Measurements from ENCODE around the gene SFMBT2. TPM values are rescaled to one million over a fixed set of nuclear protein-coding genes. Genes with fewer than 3 reads are reported as not detected.
"Not testable (repeated sequence)": the region's sequence is repeated elsewhere in the genome, so short reads cannot be mapped to it uniquely, and the experiment has no call there.

The SFMBT2 gene
- total RNA-seq, 4 donors from 2014 or later = 7.6 to 15.4 (median 10.8) TPM

- WGBS = 92% methylated on average over 2 of the region's 2 CpGs
- intact Hi-C loops (cut with DNase I) = no loop called here
- Histone ChIP-seq H3K4me3 (no peak overlapping the region), H3K27me3 (no peaks in the 10 kb centered on the region), H3K9me3 (no peaks in the 10 kb centered on the region), H3K27ac (replicated peaks in 1 of 4) (no peak overlapping the region), H3K4me1 (peaks cover 20 to 36% (median 30%) of the 10 kb centered on the region in 4 donors), H3K36me3 (no peaks in the 10 kb centered on the region)
- TF ChIP-seq POLR2AphosphoS5 (IDR thresholded peaks at IDR 0.05) = no peak
- TF ChIP-seq CTCF (IDR thresholded peaks at IDR 0.05) = no peak
- no peak for TF ChIP-seq EP300 (IDR thresholded peaks at IDR 0.05)
- no peak for TF ChIP-seq POLR2A (IDR thresholded peaks at IDR 0.05; ENCODE audit: low read depth)
- DNase-seq (ENCODE audit: extremely low spot score) = no peak
Observed at GRCh38 chr10:7316839-7317238, 94.0 kb downstream of the SFMBT2 start.

- no peaks in the 10 kb centered on the region for H3K27me3 ChIP-seq
- peak; percentile 55 for DNase-seq (ENCODE audit: extremely low spot score)
- H3K36me3 ChIP-seq = no peaks in the 10 kb centered on the region
- no peak overlapping the region for H3K4me3 ChIP-seq
- TF ChIP-seq EP300 (IDR thresholded peaks at IDR 0.05) = no peak
- TF ChIP-seq POLR2A (IDR thresholded peaks at IDR 0.05; ENCODE audit: low read depth) = no peak
- no peak for TF ChIP-seq CTCF (IDR thresholded peaks at IDR 0.05)
- TF ChIP-seq POLR2AphosphoS5 (IDR thresholded peaks at IDR 0.05) = no peak
- peaks cover 20 to 35% (median 30%) of the 10 kb centered on the region in 4 donors for H3K4me1 ChIP-seq
- WGBS = 77% methylated on average over 2 of the region's 2 CpGs
- H3K9me3 ChIP-seq = no peaks in the 10 kb centered on the region
- H3K27ac ChIP-seq (replicated peaks in 1 of 4) = no peak overlapping the region
- intact Hi-C loops (cut with DNase I) = no loop called here
Observed at GRCh38 chr10:7315906-7316305, 94.9 kb downstream of the SFMBT2 start.

DNA sequence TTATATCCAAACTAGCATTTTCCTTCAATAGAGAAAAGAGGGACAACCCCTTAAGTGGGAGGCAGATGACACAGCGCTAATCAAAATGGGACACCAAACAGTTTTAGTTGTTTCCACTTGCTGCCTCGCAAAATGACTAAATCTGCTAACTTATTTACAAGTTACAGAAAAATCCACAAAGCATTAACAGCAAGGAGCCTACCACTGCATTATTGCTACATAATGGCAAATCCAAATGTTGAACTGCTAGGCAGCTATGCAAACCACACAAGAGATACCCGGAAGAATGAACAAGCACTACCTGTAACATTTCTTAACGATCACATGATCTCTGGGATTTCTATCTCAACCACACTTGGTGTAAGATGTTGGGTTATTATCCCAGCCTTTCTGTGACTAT is 96.7 kb downstream of the SFMBT2 start:
- intact Hi-C loops (cut with DNase I) = no loop called here
- H3K27me3 ChIP-seq = no peaks in the 10 kb centered on the region
- DNase-seq (ENCODE audit: extremely low spot score) = peak; percentile 57

DNA sequence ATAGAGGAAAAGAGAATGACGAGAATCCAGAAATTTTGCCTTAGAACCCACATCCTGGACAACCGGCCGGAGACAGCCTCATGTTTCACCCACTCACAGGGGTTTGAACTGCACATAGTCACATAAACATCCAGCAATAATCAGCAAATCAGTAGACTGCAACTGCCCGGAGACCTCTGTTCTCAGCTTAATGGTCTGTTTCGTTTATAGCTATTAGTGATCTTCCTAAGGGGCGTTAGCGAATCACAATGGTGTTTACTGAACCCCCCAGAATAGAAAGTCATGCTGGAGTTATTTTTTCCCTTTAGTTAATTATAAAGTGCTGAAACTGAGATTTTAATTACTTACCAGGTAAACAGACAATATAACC is 98.4 kb downstream of the SFMBT2 start:
- TF ChIP-seq POLR2AphosphoS5 (IDR thresholded peaks at IDR 0.05) (no peak), EP300 (IDR thresholded peaks at IDR 0.05) (no peak), CTCF (IDR thresholded peaks at IDR 0.05) (no peak)
- H3K9me3 ChIP-seq = peaks cover 0 to under 1% (median 0%) of the 10 kb centered on the region in 4 donors
- intact Hi-C loops (cut with DNase I) = no loop called here
- no peak overlapping the region for H3K27ac ChIP-seq (replicated peaks in 1 of 4)
- peaks cover 0 to 6% (median 5%) of the 10 kb centered on the region in 4 donors for H3K4me1 ChIP-seq
- H3K27me3 ChIP-seq = no peaks in the 10 kb centered on the region
- 92% methylated on average over 7 of the region's 7 CpGs for WGBS
- H3K4me3 ChIP-seq = no peak overlapping the region
- DNase-seq (ENCODE audit: extremely low spot score) = no peak
- peaks cover 0 to 3% (median 0%) of the 10 kb centered on the region in 4 donors for H3K36me3 ChIP-seq

More for the DNA sequence above, 96.7 kb downstream of the SFMBT2 start:
- no peaks in the 10 kb centered on the region for H3K9me3 ChIP-seq
- no peak overlapping the region for H3K4me3 ChIP-seq
- TF ChIP-seq CTCF (IDR thresholded peaks at IDR 0.05) (no peak), EP300 (IDR thresholded peaks at IDR 0.05) (no peak), POLR2AphosphoS5 (IDR thresholded peaks at IDR 0.05) (no peak), POLR2A (IDR thresholded peaks at IDR 0.05; ENCODE audit: low read depth) (no peak)
- H3K4me1 ChIP-seq = peaks cover 10 to 18% (median 16%) of the 10 kb centered on the region in 4 donors
- H3K36me3 ChIP-seq = peaks cover 0 to under 1% (median 0%) of the 10 kb centered on the region in 4 donors
- no peak overlapping the region for H3K27ac ChIP-seq (replicated peaks in 1 of 4)
- WGBS = 96% methylated on average over 4 of the region's 4 CpGs

DNA sequence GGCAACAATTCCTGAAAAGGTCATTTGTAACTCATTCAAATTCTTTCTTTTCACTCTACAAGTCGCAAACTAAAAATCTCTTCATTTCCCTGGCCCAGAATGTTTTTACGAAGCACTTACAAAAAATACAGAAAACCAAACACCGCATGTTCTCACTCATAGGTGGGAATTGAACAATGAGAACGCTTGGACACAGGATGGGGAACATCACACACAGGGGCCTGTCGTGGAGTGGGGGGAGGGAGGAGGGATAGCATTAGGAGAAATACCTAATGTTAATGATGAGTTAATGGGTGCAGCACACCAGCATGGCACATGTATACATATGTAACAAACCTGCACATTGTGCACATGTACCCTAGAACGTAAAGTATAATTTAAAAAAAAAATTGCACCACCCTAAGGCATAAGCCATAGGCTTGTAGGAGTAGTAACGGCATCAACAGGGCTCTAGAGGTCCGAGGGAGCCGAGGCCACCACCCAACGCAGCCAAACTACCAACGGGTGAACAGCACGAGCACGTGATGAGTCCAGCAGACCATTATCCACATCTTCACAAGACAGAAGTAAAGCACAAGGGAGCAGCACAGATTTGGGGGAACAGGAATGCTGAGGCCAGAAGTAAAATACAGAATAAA is 98.9 kb downstream of the SFMBT2 start:
- H3K4me1 ChIP-seq; H3K27me3 ChIP-seq; intact Hi-C loops (cut with DNase I); H3K36me3 ChIP-seq; H3K27ac ChIP-seq (replicated peaks in 1 of 4); H3K9me3 ChIP-seq; H3K4me3 ChIP-seq; DNase-seq (ENCODE audit: extremely low spot score): not testable (repeated sequence)
- WGBS = 86% methylated on average over 13 of the region's 13 CpGs

Data from esophagus muscularis mucosa (tissue), 4 donors.